ENCODE results near the gene BARX2. TPM values are rescaled to one million over a fixed set of nuclear protein-coding genes. Genes with fewer than 3 reads are reported as not detected.

Gene BARX2
- total RNA-seq, 1 experiment from 2014 or later = 0.12 TPM

DNA sequence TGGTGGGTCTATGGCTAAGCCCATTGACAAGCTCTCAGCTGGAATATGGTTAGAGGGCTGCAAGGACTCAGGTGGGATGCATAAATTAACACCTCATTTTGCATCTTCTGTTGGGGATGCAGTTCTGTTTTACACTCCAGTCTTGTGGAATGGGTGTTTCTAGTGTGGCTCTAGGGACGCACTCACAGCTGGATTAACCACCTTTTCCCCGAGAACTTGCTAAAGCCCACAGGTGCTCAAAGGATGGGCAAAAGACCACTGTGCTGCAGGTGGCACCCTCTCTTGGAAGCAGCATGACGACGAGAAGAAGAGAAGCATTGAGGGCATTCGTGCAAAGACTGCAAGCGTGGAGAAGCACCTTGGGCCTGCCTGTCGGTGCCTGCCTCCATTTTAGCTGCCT lies 6.9 kb downstream of the BARX2 start:
- ATAC-seq (no peak), DNase-seq (ENCODE audit: low read depth, low spot score) (no peak)
- no peaks in the 10 kb centered on the region for H3K79me2 ChIP-seq (ENCODE audit: insufficient read depth, low read length)
- no peak overlapping the region for H2AFZ ChIP-seq (ENCODE audit: low read depth, low read length, poor library complexity, severe bottlenecking)
- ChIA-PET POLR2A (no interaction called here), RAD21 (ENCODE audit: low non-redundant PET in 1 of 2, low total read pairs in 2 of 2, uncharacterized antibody in 2 of 2, unreplicated experiment in 2 of 2) (no interaction called here), CTCF (no interaction called here)
- H3K4me2 ChIP-seq (ENCODE audit: low read length) = no peak overlapping the region
- peaks cover 34% of the 10 kb centered on the region for H3K27me3 ChIP-seq (ENCODE audit: insufficient read depth, low read length)
- H3K9me2 ChIP-seq (ENCODE audit: insufficient read depth) = no peaks in the 10 kb centered on the region
- no TSS peak for BruUV-seq (replicated peaks)
- H3K9me3 ChIP-seq (ENCODE audit: control insufficient read depth in 1 of 2, insufficient read depth in 1 of 2, low read depth in 1 of 2, low read length in 2 of 2) = no peaks in the 10 kb centered on the region
- no peaks in the 10 kb centered on the region for H3K4me1 ChIP-seq (ENCODE audit: control insufficient read depth in 1 of 2, insufficient read depth in 2 of 2, low read length in 2 of 2)
- TF ChIP-seq, protein P1, sequence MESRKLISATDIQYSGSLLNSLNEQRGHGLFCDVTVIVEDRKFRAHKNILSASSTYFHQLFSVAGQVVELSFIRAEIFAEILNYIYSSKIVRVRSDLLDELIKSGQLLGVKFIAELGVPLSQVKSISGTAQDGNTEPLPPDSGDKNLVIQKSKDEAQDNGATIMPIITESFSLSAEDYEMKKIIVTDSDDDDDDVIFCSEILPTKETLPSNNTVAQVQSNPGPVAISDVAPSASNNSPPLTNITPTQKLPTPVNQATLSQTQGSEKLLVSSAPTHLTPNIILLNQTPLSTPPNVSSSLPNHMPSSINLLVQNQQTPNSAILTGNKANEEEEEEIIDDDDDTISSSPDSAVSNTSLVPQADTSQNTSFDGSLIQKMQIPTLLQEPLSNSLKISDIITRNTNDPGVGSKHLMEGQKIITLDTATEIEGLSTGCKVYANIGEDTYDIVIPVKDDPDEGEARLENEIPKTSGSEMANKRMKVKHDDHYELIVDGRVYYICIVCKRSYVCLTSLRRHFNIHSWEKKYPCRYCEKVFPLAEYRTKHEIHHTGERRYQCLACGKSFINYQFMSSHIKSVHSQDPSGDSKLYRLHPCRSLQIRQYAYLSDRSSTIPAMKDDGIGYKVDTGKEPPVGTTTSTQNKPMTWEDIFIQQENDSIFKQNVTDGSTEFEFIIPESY (IDR thresholded peaks at IDR 0.05; ENCODE audit: extremely low read depth, insufficient replicate concordance, low read length) = no peak
- TF ChIP-seq SP1 (IDR thresholded peaks at IDR 0.05; ENCODE audit: low read depth) (no peak), ZFX (IDR thresholded peaks at IDR 0.05) (no peak), RAD21 (IDR thresholded peaks at IDR 0.05; ENCODE audit: low read depth) (no peak), EZH2 (IDR thresholded peaks at IDR 0.05) (no peak), FOSL1 (IDR thresholded peaks at IDR 0.05; ENCODE audit: low read depth) (no peak), POLR2AphosphoS5 (IDR thresholded peaks at IDR 0.05; ENCODE audit: low read depth, low read length) (no peak)
- H3K9ac ChIP-seq (ENCODE audit: low read length) = no peak overlapping the region
- 0 out of 2 replicates have a peak, but pooled peaks cover 4% of the 10 kb centered on the region for H4K20me1 ChIP-seq (ENCODE audit: insufficient read depth)
- H3K4me3 ChIP-seq (replicated peaks in 1 of 2; ENCODE audit: low read depth in 1 of 2, low read length in 2 of 2) = no peak overlapping the region
- H3K36me3 ChIP-seq (ENCODE audit: control insufficient read depth in 1 of 2, insufficient read depth in 2 of 2, low read length in 2 of 2) = no peaks in the 10 kb centered on the region
- H3K27ac ChIP-seq (ENCODE audit: low read depth, low read length) = no peak overlapping the region
- intact Hi-C loops (cut with micrococcal nuclease) = no loop called here

DNA sequence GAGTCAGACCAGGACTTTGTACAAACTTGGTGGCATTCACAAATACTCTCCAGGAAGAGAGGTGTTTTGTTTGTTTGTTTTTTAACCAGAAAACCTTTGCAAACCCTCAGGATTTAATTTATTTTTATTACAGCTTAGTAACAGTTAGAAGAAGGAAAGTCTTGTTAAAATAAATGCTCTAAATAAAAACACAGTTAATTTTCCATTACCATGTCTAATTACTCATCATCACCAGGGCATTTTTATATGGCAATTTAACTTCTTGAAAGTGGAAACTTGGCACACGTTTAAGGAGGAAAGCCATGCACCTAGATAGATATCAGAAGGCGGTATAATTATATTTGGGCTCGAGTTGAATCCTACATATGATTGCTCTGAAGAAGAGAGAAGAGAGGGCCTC lies 7.4 kb downstream of the BARX2 start:
- CTCF ChIA-PET = no interaction called here
- no peak overlapping the region for H3K4me2 ChIP-seq (ENCODE audit: low read length)
- H3K27ac ChIP-seq (ENCODE audit: low read depth, low read length) = no peak overlapping the region
- H4K20me1 ChIP-seq (ENCODE audit: insufficient read depth) = 0 out of 2 replicates have a peak, but pooled peaks cover 4% of the 10 kb centered on the region
- intact Hi-C loops (cut with micrococcal nuclease) = no loop called here
- BruUV-seq (replicated peaks) = no TSS peak
- H3K27me3 ChIP-seq (ENCODE audit: insufficient read depth, low read length) = peaks cover 29% of the 10 kb centered on the region
- H3K4me1 ChIP-seq (ENCODE audit: control insufficient read depth in 1 of 2, insufficient read depth in 2 of 2, low read length in 2 of 2) = no peaks in the 10 kb centered on the region
- H3K4me3 ChIP-seq (replicated peaks in 1 of 2; ENCODE audit: low read depth in 1 of 2, low read length in 2 of 2) = no peak overlapping the region
- H3K79me2 ChIP-seq (ENCODE audit: insufficient read depth, low read length) = no peaks in the 10 kb centered on the region
- RAD21 ChIA-PET (ENCODE audit: low non-redundant PET in 1 of 2, low total read pairs in 2 of 2, uncharacterized antibody in 2 of 2, unreplicated experiment in 2 of 2) = no interaction called here
- ATAC-seq (no peak), DNase-seq (ENCODE audit: low read depth, low spot score) (no peak)
- H2AFZ ChIP-seq (ENCODE audit: low read depth, low read length, poor library complexity, severe bottlenecking) = no peak overlapping the region
- H3K9me3 ChIP-seq (ENCODE audit: control insufficient read depth in 1 of 2, insufficient read depth in 1 of 2, low read depth in 1 of 2, low read length in 2 of 2) = no peaks in the 10 kb centered on the region
- no peak overlapping the region for H3K9ac ChIP-seq (ENCODE audit: low read length)
- POLR2A ChIA-PET = no interaction called here
- no peaks in the 10 kb centered on the region for H3K36me3 ChIP-seq (ENCODE audit: control insufficient read depth in 1 of 2, insufficient read depth in 2 of 2, low read length in 2 of 2)
- no peaks in the 10 kb centered on the region for H3K9me2 ChIP-seq (ENCODE audit: insufficient read depth)
- TF ChIP-seq SP1 (IDR thresholded peaks at IDR 0.05; ENCODE audit: low read depth) = no peak
- no peak for TF ChIP-seq ZFX (IDR thresholded peaks at IDR 0.05)
- no peak for TF ChIP-seq POLR2A (IDR thresholded peaks at IDR 0.05; ENCODE audit: borderline replicate concordance, extremely low read depth, insufficient read depth, insufficient read length)
- TF ChIP-seq ZNF274 (IDR thresholded peaks at IDR 0.05; ENCODE audit: low read depth, low read length) = no peak
- TF ChIP-seq, protein P2, sequence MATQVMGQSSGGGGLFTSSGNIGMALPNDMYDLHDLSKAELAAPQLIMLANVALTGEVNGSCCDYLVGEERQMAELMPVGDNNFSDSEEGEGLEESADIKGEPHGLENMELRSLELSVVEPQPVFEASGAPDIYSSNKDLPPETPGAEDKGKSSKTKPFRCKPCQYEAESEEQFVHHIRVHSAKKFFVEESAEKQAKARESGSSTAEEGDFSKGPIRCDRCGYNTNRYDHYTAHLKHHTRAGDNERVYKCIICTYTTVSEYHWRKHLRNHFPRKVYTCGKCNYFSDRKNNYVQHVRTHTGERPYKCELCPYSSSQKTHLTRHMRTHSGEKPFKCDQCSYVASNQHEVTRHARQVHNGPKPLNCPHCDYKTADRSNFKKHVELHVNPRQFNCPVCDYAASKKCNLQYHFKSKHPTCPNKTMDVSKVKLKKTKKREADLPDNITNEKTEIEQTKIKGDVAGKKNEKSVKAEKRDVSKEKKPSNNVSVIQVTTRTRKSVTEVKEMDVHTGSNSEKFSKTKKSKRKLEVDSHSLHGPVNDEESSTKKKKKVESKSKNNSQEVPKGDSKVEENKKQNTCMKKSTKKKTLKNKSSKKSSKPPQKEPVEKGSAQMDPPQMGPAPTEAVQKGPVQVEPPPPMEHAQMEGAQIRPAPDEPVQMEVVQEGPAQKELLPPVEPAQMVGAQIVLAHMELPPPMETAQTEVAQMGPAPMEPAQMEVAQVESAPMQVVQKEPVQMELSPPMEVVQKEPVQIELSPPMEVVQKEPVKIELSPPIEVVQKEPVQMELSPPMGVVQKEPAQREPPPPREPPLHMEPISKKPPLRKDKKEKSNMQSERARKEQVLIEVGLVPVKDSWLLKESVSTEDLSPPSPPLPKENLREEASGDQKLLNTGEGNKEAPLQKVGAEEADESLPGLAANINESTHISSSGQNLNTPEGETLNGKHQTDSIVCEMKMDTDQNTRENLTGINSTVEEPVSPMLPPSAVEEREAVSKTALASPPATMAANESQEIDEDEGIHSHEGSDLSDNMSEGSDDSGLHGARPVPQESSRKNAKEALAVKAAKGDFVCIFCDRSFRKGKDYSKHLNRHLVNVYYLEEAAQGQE (IDR thresholded peaks at IDR 0.05; ENCODE audit: low read depth) = no peak
- TF ChIP-seq EZH2phosphoT487 (IDR thresholded peaks at IDR 0.05; ENCODE audit: borderline replicate concordance) = no peak
- TF ChIP-seq TCF7L2 (IDR thresholded peaks at IDR 0.05; ENCODE audit: borderline replicate concordance, extremely low read depth, insufficient read depth, insufficient read length) = no peak
- TF ChIP-seq RAD21 (IDR thresholded peaks at IDR 0.05; ENCODE audit: low read depth) = no peak
- TF ChIP-seq EGR1 (IDR thresholded peaks at IDR 0.05; ENCODE audit: low read depth) = no peak
- no peak for TF ChIP-seq FOSL1 (IDR thresholded peaks at IDR 0.05; ENCODE audit: low read depth)
- TF ChIP-seq SIN3A (IDR thresholded peaks at IDR 0.05; ENCODE audit: low read depth) = no peak
